Activated CD8-positive, alpha-beta memory T cell treated with anti-CD3 and anti-CD28 coated beads, Interleukin-2, amount 50 U/mL, for 24 hours (primary cell): ENCODE results near the gene ZNF143.
"Not testable (repeated sequence)": the region's sequence is repeated elsewhere in the genome, so short reads cannot be mapped to it uniquely, and the experiment has no call there.

Experiments
- DNase-seq: peaks from one replicate; pipeline ENCODE4 v3.0.0-alpha.2; 2020; ENCODE audit errors: extremely low read depth

The ZNF143 gene

GRCh38 chr11:9549216-9549615, 88.4 kb downstream of the ZNF143 start:
- not testable (repeated sequence) for DNase-seq

GRCh38 chr11:9550191-9550628, 89.4 kb downstream of the ZNF143 start:
- DNase-seq: no peak

- DNase-seq: no peak
These were observed 100.6 kb downstream of the ZNF143 start for GRCh38 chr11:9561279-9561982.

- DNase-seq: no peak
These were observed 101.9 kb downstream of the ZNF143 start for GRCh38 chr11:9562716-9563115.

- no peak for DNase-seq
These were observed 102.5 kb downstream of the ZNF143 start for GRCh38 chr11:9563196-9563730.

- peak; percentile 36 for DNase-seq
These were observed 105.2 kb downstream of the ZNF143 start for GRCh38 chr11:9565822-9566560.

GRCh38 chr11:9566561-9567063, 105.8 kb downstream of the ZNF143 start:
- DNase-seq: no peak

GRCh38 chr11:9567401-9567800, 106.6 kb downstream of the ZNF143 start:
- no peak for DNase-seq

- DNase-seq: no peak
These were observed 107.5 kb downstream of the ZNF143 start for GRCh38 chr11:9568161-9568853.

- no peak for DNase-seq
These were observed 108.2 kb downstream of the ZNF143 start for GRCh38 chr11:9568854-9569587.

GRCh38 chr11:9569588-9570164, 108.9 kb downstream of the ZNF143 start:
- DNase-seq: no peak

- no peak for DNase-seq
These were observed 109.7 kb downstream of the ZNF143 start for GRCh38 chr11:9570313-9571025.

- no peak for DNase-seq
These were observed 110.4 kb downstream of the ZNF143 start for GRCh38 chr11:9571071-9571762.

- DNase-seq: no peak
These were observed 110.9 kb downstream of the ZNF143 start for GRCh38 chr11:9571763-9572115.

GRCh38 chr11:9573052-9573774, 112.4 kb downstream of the ZNF143 start, which contains the start of gene WEE1:
TSS of gene WEE1 (plus strand) at chr11:9573670. CDS start at chr11:9573934, 264 bp downstream.
- peak; percentile 91 for DNase-seq

GRCh38 chr11:9573775-9574621, 113.2 kb downstream of the ZNF143 start:
- DNase-seq: no peak

- DNase-seq: no peak
These were observed 113.9 kb downstream of the ZNF143 start for GRCh38 chr11:9574622-9575259.
